ENCODE data around the gene SCP2.

The SCP2 gene

DNA sequence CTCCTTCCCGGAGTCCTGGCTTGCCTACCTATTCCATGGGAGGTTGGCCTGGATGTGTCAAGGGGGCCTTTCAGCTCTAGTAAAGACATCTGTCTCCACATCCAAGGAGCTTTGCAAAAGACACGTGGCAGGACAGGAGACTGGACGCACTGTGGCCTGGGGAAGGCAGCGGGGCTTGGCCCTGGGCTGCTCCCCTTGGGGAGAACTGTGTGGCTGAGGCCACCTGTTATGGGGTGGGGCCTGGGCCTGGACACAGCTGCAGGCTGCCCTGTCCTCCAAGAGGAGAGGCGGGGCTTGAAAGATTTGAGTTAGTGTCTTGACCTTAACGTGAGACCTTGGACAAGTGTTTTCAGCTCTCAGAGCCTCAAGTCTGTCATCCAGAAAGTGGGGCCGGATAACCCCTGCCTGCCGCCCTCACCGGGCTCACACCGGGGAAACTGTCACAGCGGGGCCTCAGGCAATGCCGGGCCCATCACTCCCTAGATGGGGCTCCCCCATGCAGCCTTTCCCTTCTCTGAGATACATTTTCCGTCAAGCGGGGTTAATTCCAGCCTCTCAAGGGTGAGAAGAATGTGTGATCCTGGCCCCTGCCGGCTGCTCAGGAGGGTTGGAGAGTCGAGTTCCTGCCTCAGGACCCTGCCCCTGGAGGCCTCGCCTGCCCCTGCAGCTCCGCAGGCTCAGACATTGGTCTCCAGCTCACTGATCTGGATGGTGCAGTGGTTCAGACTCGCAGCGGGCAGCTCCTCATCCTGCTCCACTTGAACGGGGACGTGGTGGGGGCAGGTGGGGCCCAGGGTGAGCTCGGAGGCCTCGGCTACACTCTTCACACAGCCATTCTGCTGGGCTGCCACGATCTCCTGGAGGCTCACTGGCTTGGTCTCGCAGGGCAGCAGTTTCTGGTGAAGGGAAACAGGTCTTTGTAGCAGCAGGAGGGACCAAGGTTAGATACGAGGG, 160.5 kb downstream of the SCP2 start:
- no peak overlapping the region for H3K27ac ChIP-seq
- no peak overlapping the region for H3K4me3 ChIP-seq
- TF ChIP-seq, protein P1, sequence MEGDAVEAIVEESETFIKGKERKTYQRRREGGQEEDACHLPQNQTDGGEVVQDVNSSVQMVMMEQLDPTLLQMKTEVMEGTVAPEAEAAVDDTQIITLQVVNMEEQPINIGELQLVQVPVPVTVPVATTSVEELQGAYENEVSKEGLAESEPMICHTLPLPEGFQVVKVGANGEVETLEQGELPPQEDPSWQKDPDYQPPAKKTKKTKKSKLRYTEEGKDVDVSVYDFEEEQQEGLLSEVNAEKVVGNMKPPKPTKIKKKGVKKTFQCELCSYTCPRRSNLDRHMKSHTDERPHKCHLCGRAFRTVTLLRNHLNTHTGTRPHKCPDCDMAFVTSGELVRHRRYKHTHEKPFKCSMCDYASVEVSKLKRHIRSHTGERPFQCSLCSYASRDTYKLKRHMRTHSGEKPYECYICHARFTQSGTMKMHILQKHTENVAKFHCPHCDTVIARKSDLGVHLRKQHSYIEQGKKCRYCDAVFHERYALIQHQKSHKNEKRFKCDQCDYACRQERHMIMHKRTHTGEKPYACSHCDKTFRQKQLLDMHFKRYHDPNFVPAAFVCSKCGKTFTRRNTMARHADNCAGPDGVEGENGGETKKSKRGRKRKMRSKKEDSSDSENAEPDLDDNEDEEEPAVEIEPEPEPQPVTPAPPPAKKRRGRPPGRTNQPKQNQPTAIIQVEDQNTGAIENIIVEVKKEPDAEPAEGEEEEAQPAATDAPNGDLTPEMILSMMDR (IDR thresholded peaks at IDR 0.05), result no peak
- DNase-seq (ENCODE audit: low spot score), result no peak

DNA sequence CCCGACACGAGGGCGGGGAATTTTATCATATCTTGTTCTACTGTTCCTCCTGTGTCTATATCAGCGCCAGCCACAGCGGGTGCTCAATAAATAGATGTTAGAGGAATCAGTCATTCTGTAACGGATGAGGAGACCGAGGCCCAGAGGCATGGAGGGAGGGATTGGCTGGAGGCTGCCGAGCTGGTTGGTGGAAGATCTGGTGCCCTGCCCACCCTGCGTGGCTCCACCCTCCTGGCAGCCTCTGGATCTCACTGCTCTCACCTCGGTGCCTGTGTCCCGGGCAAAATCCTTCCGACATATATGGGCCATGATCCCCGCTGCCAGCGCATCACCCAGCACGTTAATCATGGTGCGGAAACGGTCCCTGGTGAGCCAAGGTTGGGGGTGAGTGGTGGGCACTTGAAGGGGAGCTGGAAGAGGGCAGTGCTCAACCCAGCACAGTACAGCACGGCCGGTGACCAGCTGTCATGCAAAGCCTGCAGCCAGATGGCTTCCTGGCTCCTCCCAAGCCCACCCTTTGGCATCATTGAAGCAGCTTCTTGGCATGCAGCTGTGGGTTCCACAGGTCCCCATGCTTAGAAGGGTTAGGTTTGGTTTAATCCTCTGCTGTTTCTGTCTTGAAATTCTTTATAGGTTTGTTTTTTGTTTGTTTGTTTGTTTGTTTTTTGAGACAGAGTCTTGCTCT, 161.7 kb downstream of the SCP2 start:
- TF ChIP-seq, protein P1 (IDR thresholded peaks at IDR 0.05), result no peak
- H3K27ac ChIP-seq, result no peak overlapping the region
- DNase-seq (ENCODE audit: low spot score), result no peak

DNA sequence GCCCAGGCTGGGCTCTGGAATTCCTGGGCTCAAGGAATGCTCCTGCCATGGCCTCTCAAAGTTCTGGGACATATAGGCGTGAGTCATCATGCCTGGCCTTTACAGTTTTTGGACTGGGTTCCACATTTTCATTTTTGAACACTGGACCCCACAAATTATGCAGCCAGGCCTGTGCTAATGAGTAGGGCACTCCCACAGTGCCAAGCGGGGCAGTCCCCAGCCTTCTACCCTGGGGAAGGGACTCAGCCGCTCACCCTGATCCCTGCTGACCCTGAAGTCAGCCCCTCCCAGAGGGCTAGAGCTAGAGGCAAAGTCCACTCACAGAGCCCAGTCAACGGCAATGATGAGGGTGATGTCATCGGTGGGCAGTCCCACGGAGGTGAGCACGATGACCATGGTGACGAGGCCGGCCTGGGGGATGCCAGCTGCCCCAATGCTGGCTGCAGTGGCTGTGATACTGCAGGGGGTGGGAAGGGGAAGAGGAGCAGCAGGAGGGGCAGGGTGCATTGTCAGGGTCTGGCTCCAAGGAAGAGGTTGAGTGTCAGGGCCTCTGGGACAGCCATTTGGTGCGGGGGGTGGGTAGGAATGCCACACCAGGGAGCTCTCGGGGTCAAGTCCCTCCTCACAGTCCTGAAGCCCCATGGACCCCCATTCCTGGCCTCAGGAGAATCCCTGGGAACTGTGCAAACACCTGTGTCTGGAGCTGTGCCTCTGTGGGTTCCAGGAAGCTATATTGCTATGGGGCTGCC, 162.6 kb downstream of the SCP2 start:
- Histone ChIP-seq H3K4me3 (no peak overlapping the region), H3K27ac (peak overlapping the region in 1 of 2 donors; percentile 41)
- DNase-seq (ENCODE audit: low spot score), result no peak
- TF ChIP-seq, protein P1 (IDR thresholded peaks at IDR 0.05), result no peak

More for the DNA sequence above, 161.7 kb downstream of the SCP2 start:
- H3K4me3 ChIP-seq, result no peak overlapping the region

DNA sequence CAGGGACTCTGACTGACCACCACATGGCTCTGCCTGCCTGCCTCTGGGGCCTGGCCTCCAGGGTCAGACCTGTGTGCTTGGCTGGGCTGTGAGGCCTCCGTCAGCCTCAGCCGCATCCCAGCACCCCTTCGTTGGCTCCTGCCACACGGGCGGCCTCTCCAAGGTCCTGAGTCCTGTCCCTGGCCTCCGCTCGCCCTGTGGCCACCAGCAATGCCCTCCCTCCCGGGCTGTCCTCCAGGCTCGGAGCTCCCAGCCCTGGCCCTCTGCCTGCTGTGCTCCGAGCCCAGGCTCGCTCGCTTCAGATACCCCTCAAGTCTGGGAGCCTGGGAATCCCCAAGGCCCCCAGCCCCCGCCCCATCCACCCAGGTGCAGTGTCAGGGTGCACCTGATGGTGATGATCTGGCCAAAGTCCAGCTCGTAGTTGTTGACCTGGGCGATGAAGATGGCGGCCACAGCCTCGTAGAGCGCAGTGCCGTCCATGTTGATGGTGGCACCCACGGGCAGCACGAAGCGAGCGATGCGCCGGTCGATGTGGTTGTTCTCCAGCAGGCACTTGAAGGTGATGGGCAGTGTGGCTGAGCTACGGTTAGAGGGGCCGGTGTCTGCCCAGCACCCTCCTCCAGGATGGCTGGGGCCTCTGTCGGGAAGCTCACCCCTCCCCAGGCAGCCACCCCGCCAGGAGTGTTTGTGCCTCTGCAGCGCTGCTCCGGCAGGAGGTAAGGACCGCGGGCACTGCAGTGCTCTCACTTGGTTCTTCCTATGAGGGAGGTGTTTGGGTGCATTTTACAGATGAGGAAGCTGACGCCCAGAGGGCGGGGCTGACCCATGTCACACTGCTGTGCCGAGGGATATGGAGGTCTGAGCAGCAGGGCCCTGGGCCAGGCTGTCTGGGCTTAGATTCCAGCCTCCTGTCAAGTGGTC, 163.4 kb downstream of the SCP2 start:
- TF ChIP-seq, protein P1 (IDR thresholded peaks at IDR 0.05), result no peak
- DNase-seq (ENCODE audit: low spot score), result no peak
- Histone ChIP-seq H3K27ac (peak overlapping the region in 1 of 2 donors; percentile 41), H3K4me3 (no peak overlapping the region)

DNA sequence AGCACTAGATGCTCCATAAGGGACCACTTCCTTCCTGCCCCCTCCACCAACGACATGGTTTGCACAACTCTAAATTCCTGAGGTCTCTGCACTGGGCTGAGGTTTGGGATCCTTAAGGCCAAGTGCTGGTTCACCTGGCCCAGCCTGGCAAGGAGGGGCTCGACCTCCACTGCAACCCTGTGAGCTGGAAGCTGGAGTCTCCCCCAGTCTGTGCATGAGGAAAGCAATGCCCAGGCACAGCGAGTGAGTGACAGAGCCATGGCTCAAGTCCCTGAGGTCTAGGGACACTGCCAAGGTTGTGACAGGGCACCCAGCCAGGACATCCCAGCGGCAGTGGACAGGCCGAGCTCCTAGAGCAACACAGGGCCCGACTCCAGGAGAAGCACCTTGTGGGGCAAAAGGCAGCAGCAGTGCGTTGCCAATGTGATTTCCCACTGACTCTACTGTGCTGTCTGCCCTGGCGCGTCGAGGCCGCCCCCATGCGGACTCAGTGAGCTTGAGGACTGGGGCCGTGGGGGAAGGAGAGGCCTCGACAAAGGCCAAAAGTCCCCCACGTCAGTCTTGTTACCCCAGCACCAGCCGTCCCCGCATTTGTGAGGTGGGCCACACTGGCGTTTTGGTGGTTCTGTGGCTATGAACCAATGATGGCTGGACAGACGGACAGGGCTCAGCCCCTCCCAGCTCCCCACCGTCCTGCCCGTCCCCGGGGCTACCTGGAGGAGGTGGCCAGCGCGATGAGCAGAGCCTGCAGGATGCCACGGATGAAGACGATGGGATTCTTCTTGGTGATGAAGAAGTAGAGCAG, 165.0 kb downstream of the SCP2 start:
- DNase-seq (ENCODE audit: low spot score), result no peak
- H3K4me3 ChIP-seq, result no peak overlapping the region
- TF ChIP-seq, protein P1 (IDR thresholded peaks at IDR 0.05), result no peak
- peak overlapping the region in 1 of 2 donors; percentile 1 for H3K27ac ChIP-seq
